ENCODE data around the gene MYBPC1. TPM values are rescaled to one million over a fixed set of nuclear protein-coding genes. Genes with fewer than 3 reads are reported as not detected.
A peak's percentile ranks its signal among the peaks of the same experiment; 100 is the strongest.

Gene MYBPC1
- total RNA-seq, 2 donors from 2014 or later: 2.1 to 3.0 TPM

- Histone ChIP-seq H3K4me3 (no peak overlapping the region), H3K27ac (peak overlapping the region in 1 of 2 donors; percentile 16), H3K36me3 (no peaks in the 10 kb centered on the region), H3K4me1 (peaks cover 0 to 14% of the 10 kb centered on the region in 2 donors), H3K9me3 (no peaks in the 10 kb centered on the region), H3K27me3 (no peaks in the 10 kb centered on the region)
- no peak for TF ChIP-seq CTCF (IDR thresholded peaks at IDR 0.05)
- DNase-seq (ENCODE audit: low spot score): no peak
Measured at GRCh38 chr12:101707131-101707782, 112.5 kb downstream of the MYBPC1 start.

DNA sequence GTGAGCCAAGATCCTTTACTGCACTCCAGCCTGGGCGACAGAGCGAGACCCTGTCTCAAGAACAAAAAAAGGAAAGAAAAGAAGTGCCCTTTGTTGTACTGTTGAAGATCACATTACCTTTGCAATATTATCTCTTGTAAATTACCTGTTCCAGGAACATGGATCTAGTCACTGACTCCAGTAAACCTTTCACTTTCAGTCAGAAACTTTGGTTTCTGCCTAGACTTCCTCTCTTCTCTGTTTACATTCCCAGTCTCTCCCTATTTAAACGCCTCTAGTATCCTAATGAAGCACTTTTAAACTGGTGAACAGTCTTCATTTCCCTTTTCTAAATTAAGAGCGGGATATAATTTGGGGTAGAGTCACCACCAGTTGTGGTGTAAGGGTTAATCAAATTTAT is 115.5 kb downstream of the MYBPC1 start:
- H3K27me3 ChIP-seq: no peaks in the 10 kb centered on the region
- no peak overlapping the region for H3K27ac ChIP-seq
- no peak for DNase-seq (ENCODE audit: low spot score)
- H3K9me3 ChIP-seq: no peaks in the 10 kb centered on the region
- TF ChIP-seq CTCF (IDR thresholded peaks at IDR 0.05): no peak
- H3K4me3 ChIP-seq: no peak overlapping the region
- H3K36me3 ChIP-seq: no peaks in the 10 kb centered on the region
- peaks cover 0 to 19% of the 10 kb centered on the region in 2 donors for H3K4me1 ChIP-seq

- H3K4me3 ChIP-seq: peak overlapping the region in 1 of 2 donors; percentile 11
- H3K36me3 ChIP-seq: peaks cover under 1% of the 10 kb centered on the region
- H3K9me3 ChIP-seq: no peaks in the 10 kb centered on the region
- no peak for TF ChIP-seq CTCF (IDR thresholded peaks at IDR 0.05)
- peak overlapping the region; percentile 70 to 73 for H3K27ac ChIP-seq
- peaks cover 0 to 13% of the 10 kb centered on the region in 2 donors for H3K4me1 ChIP-seq
- peak; percentile 69 for DNase-seq (ENCODE audit: low spot score)
- no peaks in the 10 kb centered on the region for H3K27me3 ChIP-seq
Measured at GRCh38 chr12:101713059-101713682, 118.4 kb downstream of the MYBPC1 start.

- Histone ChIP-seq H3K9me3 (no peaks in the 10 kb centered on the region), H3K4me1 (peaks cover 0 to 13% of the 10 kb centered on the region in 2 donors), H3K36me3 (peaks cover 3% of the 10 kb centered on the region), H3K27me3 (no peaks in the 10 kb centered on the region), H3K4me3 (no peak overlapping the region), H3K27ac (peak overlapping the region; percentile 70 to 73)
- DNase-seq (ENCODE audit: low spot score): no peak
- no peak for TF ChIP-seq CTCF (IDR thresholded peaks at IDR 0.05)
Measured at GRCh38 chr12:101713930-101714329, 119.2 kb downstream of the MYBPC1 start.

DNA sequence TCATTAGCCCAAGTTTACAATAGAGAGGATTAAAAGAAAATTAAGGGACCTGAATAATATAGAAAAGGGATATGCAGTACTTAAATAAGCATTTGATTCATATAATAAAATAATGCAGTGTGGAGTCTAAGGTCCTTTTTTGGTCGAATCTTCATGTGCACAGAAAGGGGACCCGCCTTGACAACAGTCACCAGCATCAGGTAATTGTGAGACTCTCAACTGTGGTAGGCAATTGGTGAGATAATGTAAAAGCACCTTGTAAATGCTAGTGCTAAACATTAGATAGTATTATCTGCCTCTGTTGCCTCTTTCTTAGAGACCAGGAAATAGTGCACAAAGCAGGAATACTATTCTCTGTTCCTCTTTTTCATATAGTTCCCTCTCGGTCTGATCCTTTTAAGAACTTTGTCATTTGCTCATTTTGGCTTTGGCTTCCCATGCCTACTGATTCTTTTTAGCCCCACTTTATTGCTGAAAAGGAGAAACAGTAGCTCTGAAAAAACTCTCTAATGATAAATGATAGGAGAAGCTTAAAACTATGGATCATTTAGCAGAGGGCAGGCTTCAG is 120.2 kb downstream of the MYBPC1 start:
- Histone ChIP-seq H3K9me3 (no peaks in the 10 kb centered on the region), H3K4me1 (peaks cover 0 to 13% of the 10 kb centered on the region in 2 donors), H3K36me3 (peaks cover 3% of the 10 kb centered on the region), H3K4me3 (no peak overlapping the region), H3K27me3 (no peaks in the 10 kb centered on the region), H3K27ac (no peak overlapping the region)
- DNase-seq (ENCODE audit: low spot score): no peak
- TF ChIP-seq CTCF (IDR thresholded peaks at IDR 0.05): no peak
